K562 (cell line): ENCODE results near the gene RAB31. TPM values are rescaled to one million over a fixed set of nuclear protein-coding genes. Genes with fewer than 3 reads are reported as not detected.

Experiments
- ATAC-seq: fragments of 200-7000 bp; cut with Tn5 transposase; 3 replicates; pipeline ENCODE4 v1.9.1; 2020; ENCODE audit warnings: moderate library complexity
- BruUV-seq: library from RNA; stranded (reverse); fragments of 400-500 nt; replicated peaks from 2 replicates; lab custom pipeline; 2021; lab: Mats Ljungman, UMichigan
- CTCF ChIA-PET: fragments of 300-600 bp; formaldehyde crosslinking; extraction: SDS; loops from one replicate; lab custom pipeline; 2021; ENCODE audit warnings: low intra/inter-chr PET ratio; lab: Yijun Ruan, JAX
- POLR2A ChIA-PET: fragments of 300-600, 350-650 bp; sonication (Branson Sonifier 250); formaldehyde crosslinking; extraction: SDS; loops from one replicate; lab custom pipeline; 2021; ENCODE audit warnings: antibody characterized with exemption, inconsistent platforms; lab: Yijun Ruan, JAX
- DNase-seq, 4 experiments: peaks; one replicate each; pipeline versions ENCODE4 v3.0.0 to v3.0.0-alpha.2; 2011 to 2018; ENCODE audit warnings: low spot score in 3 of 4, mixed read lengths in 3 of 4; ENCODE audit errors: extremely low read depth in 1 of 4
- FAIRE-seq: peaks from 2 replicates; lab custom pipeline; 2011; peaks lifted over from hg19 to GRCh38; lab: Jason Lieb, UNC
- H2AFZ ChIP-seq: 2 replicates; pipeline ENCODE4 v1.6.0; 2011; ENCODE audit warnings: low read depth, low read length, control low read depth, inconsistent platforms
- H3K27ac ChIP-seq: fragments of 200-600 bp; 3 replicates; pipeline ENCODE4 v1.8.0; 2011; ENCODE audit warnings: low read depth, mild to moderate bottlenecking, control low read depth, inconsistent platforms, low read length, moderate library complexity, mixed read lengths; ENCODE audit errors: extremely low read depth
- H3K27me3 ChIP-seq, 2 experiments: fragments of 300-600 bp in 1 of 2; 2 replicates in 1 of 2; 3 replicates in 1 of 2; pipeline versions ENCODE4 v1.6.0 to v1.8.0; 2011; ENCODE audit warnings: inconsistent platforms in 2 of 2, low read length in 2 of 2, mild to moderate bottlenecking in 1 of 2, mixed read lengths in 1 of 2, moderate library complexity in 1 of 2; ENCODE audit not compliant: control insufficient read depth in 2 of 2, insufficient read depth in 2 of 2
- H3K36me3 ChIP-seq: fragments of 300-600 bp; 3 replicates; pipeline ENCODE4 v1.8.0; 2011; ENCODE audit warnings: mild to moderate bottlenecking, low read length, inconsistent platforms; ENCODE audit not compliant: control insufficient read depth, insufficient read depth
- H3K4me1 ChIP-seq, 2 experiments: fragments of 200-600 bp in 1 of 2; replicated peaks in 1 of 2; 2 replicates in 1 of 2; 3 replicates in 1 of 2; pipeline versions ENCODE4 v1.5.1 to v1.8.0; 2011; ENCODE audit warnings: inconsistent platforms in 2 of 2, low read length in 2 of 2, mild to moderate bottlenecking in 1 of 2, mixed read lengths in 1 of 2, moderate library complexity in 1 of 2; ENCODE audit not compliant: control insufficient read depth in 2 of 2, insufficient read depth in 2 of 2
- H3K4me2 ChIP-seq: 2 replicates; pipeline ENCODE4 v1.6.1; 2011; ENCODE audit warnings: low read length, control low read depth, inconsistent platforms, mixed read lengths; ENCODE audit not compliant: insufficient read depth
- H3K4me3 ChIP-seq: fragments of 200-600 bp; sonication (generic), shearing (Covaris generic); 2 replicates; pipeline ENCODE4 v1.5.1; 2016; ENCODE audit warnings: control low read depth, inconsistent platforms
- H3K79me2 ChIP-seq: fragments of 200-600 bp; 3 replicates; pipeline ENCODE4 v1.8.0; 2011; ENCODE audit warnings: low read length, inconsistent platforms; ENCODE audit not compliant: control insufficient read depth, insufficient read depth
- H3K9ac ChIP-seq, 2 experiments: 2 replicates each; pipeline versions ENCODE4 v1.6.0 to v1.6.1; 2011; ENCODE audit warnings: low read depth in 2 of 2, low read length in 2 of 2, control low read depth in 1 of 2, inconsistent platforms in 1 of 2, mild to moderate bottlenecking in 1 of 2, mixed read lengths in 1 of 2; ENCODE audit not compliant: insufficient read depth in 1 of 2
- H3K9me1 ChIP-seq: one replicate; pipeline ENCODE4 v1.6.0; 2011; ENCODE audit warnings: inconsistent platforms, mild to moderate bottlenecking, low read length, moderate library complexity; ENCODE audit not compliant: control insufficient read depth, insufficient read depth
- H3K9me3 ChIP-seq: replicated peaks from 2 replicates; pipeline ENCODE4 v1.5.1; 2011; ENCODE audit warnings: low read depth, low read length, inconsistent platforms; ENCODE audit not compliant: control insufficient read depth, insufficient read depth
- H4K20me1 ChIP-seq: replicated peaks from 2 replicates; pipeline ENCODE4 v1.6.1; 2011; ENCODE audit warnings: low read length, inconsistent platforms, mixed read lengths; ENCODE audit not compliant: control insufficient read depth, insufficient read depth
- BCOR ChIP-seq: fragments of 450-650 bp; IDR thresholded peaks from 2 replicates; pipeline ENCODE4 v1.6.1; 2016
- C11orf30 ChIP-seq: fragments of 450-650 bp; IDR thresholded peaks from 2 replicates; pipeline ENCODE4 v1.6.1; 2016; ENCODE audit warnings: low read depth, mild to moderate bottlenecking
- CREB5 ChIP-seq: fragments of 250-450 bp; sonication (Bioruptor Pico); IDR thresholded peaks from 2 replicates; pipeline ENCODE4 v1.5.0; 2020; ENCODE audit warnings: mild to moderate bottlenecking
- ELF2 ChIP-seq: fragments of 250-450 bp; sonication (Bioruptor Pico); IDR thresholded peaks from 2 replicates; pipeline ENCODE4 v1.5.0; 2021; ENCODE audit warnings: mild to moderate bottlenecking
- HNRNPH1 ChIP-seq: fragments of 200-400 bp; formaldehyde crosslinking; optimal IDR thresholded peaks from 2 replicates; pipeline ENCODE3; 2017; ENCODE audit warnings: low read depth, mild to moderate bottlenecking, low read length, moderate library complexity
- KDM1A ChIP-seq, 2 experiments: fragments of 450-650 bp; IDR thresholded peaks; 2 replicates each; pipeline ENCODE4 v1.6.1; 2016; ENCODE audit warnings: mild to moderate bottlenecking in 2 of 2
- KDM2B ChIP-seq: fragments of 250-450 bp; sonication (Bioruptor Pico); IDR thresholded peaks from 2 replicates; pipeline ENCODE4 v1.8.0; 2021; ENCODE audit warnings: mild to moderate bottlenecking, moderate library complexity
- LEF1 ChIP-seq: fragments of 450-650 bp; IDR thresholded peaks from 2 replicates; pipeline ENCODE4 v1.6.1; 2016; ENCODE audit warnings: mild to moderate bottlenecking
- MAZ ChIP-seq, 2 experiments: fragments of 450-650 bp in 1 of 2; sonication (generic) in 1 of 2; formaldehyde crosslinking; IDR thresholded peaks in 1 of 2; conservative IDR thresholded peaks in 1 of 2; 2 replicates each; pipeline versions ENCODE4 v1.4.0 to v1.5.0; 2020; ENCODE audit warnings: mild to moderate bottlenecking in 1 of 2, missing genetic modification reagents in 1 of 2
- MYBL2 ChIP-seq, 2 experiments: fragments of 450-650 bp in 1 of 2; sonication (generic) in 1 of 2; formaldehyde crosslinking in 1 of 2; IDR thresholded peaks; 2 replicates each; pipeline versions ENCODE4 v1.6.1 to v1.8.1; 2017 to 2022; ENCODE audit warnings: borderline replicate concordance in 1 of 2, inconsistent platforms in 1 of 2, low read depth in 1 of 2, mild to moderate bottlenecking in 1 of 2, missing genetic modification reagents in 1 of 2, moderate library complexity in 1 of 2
- NEUROD1 ChIP-seq: fragments of 150-350 bp; IDR thresholded peaks from 2 replicates; pipeline ENCODE4 v1.6.1; 2014; ENCODE audit warnings: borderline replicate concordance, low read length, low read depth; ENCODE audit not compliant: partially characterized antibody
- PTBP1 ChIP-seq: fragments of 200-400 bp; formaldehyde crosslinking; IDR thresholded peaks from 2 replicates; pipeline ENCODE4 v1.6.1; 2017; ENCODE audit warnings: low read depth, low read length
- PTTG1 ChIP-seq: fragments of 450-650 bp; IDR thresholded peaks from 2 replicates; pipeline ENCODE4 v1.6.1; 2016; ENCODE audit warnings: low read depth, mild to moderate bottlenecking, missing genetic modification characterization, missing compliant biosample characterization
- PURB ChIP-seq: sonication (generic); formaldehyde crosslinking; IDR thresholded peaks from 2 replicates; pipeline ENCODE4 v1.9.0; 2021; ENCODE audit warnings: low read depth, mild to moderate bottlenecking, missing genetic modification reagents
- RAD51 ChIP-seq: fragments of 450-650 bp; IDR thresholded peaks from 2 replicates; pipeline ENCODE4 v1.7.1; 2016; ENCODE audit warnings: low read depth, mild to moderate bottlenecking, borderline replicate concordance
- RBM25 ChIP-seq: fragments of 200-400 bp; formaldehyde crosslinking; IDR thresholded peaks from 2 replicates; pipeline ENCODE4 v1.6.1; 2018; ENCODE audit warnings: low read length, low read depth, moderate library complexity; ENCODE audit not compliant: severe bottlenecking
- ZNF121 ChIP-seq: sonication (generic); formaldehyde crosslinking; conservative IDR thresholded peaks from 2 replicates; pipeline ENCODE4 v1.8.0; 2022; ENCODE audit warnings: missing genetic modification reagents
- ZNF124 ChIP-seq: sonication (generic); formaldehyde crosslinking; IDR thresholded peaks from 2 replicates; pipeline ENCODE4 v1.8.1; 2022; ENCODE audit warnings: missing genetic modification reagents
- ZNF143 ChIP-seq: sonication (generic); formaldehyde crosslinking; IDR thresholded peaks from 2 replicates; pipeline ENCODE4 v1.9.0; 2022; ENCODE audit warnings: mild to moderate bottlenecking, missing genetic modification reagents
- WGBS: fragments of 100-300 bp; shearing (Covaris generic); methylation state at CpG from one replicate; pipeline ENCODE4 v1.1.6; 2016; ENCODE audit warnings: low coverage, mixed read lengths; ENCODE audit not compliant: insufficient coverage; ENCODE audit errors: missing lambda C conversion rate; 5-methylcytosine and 5-hydroxymethylcytosine counted together
- in situ Hi-C: fragments of 300-500 bp; cut with MboI; formaldehyde crosslinking; loops from 4 replicates; pipeline ENCODE4 v1.15.0; 2018; ENCODE audit warnings: inconsistent platforms, mixed read lengths
- intact Hi-C: fragments of 100-400 bp; cut with micrococcal nuclease; formaldehyde crosslinking; loops from 2 replicates; pipeline ENCODE4 v1.14.2; 2022
- polyA plus RNA-seq, 8 experiments: library from polyadenylated mRNA; depleted of rRNA in 4 of 8; stranded (reverse) in 5 of 8; unstranded in 3 of 8; fragments of >200 nt; fragmentation: Nextera tagmentation in 2 of 8; fragmentation: Illumina TruSeq in 1 of 8; extraction: Ambion mirVana in 2 of 8; extraction: Trizol in 1 of 8; gene quantifications; 2 replicates each; pipeline versions ENCODE4 v1.2.1 to v1.2.3, GENCODE V29; 2011 to 2014; ENCODE audit warnings: inconsistent platforms in 1 of 8, missing spikeins in 1 of 8
- total RNA-seq, 7 experiments: library from RNA; depleted of rRNA in 6 of 7; stranded (reverse); fragments of >200 nt in 6 of 7; fragmentation: Illumina TruSeq in 2 of 7; extraction: Trizol in 2 of 7; gene quantifications; 2 replicates each; pipeline versions ENCODE4 v1.2.1 to v1.2.3, GENCODE V29; 2011 to 2021; ENCODE audit warnings: low replicate concordance in 1 of 7

The RAB31 gene
- total and polyA plus RNA-seq, 9 of the 15 experiments (the other 6 are each of a cell fraction or from before 2014, with no cell fraction given) = 20.7 to 70.4 (median 41.3) TPM

DNA sequence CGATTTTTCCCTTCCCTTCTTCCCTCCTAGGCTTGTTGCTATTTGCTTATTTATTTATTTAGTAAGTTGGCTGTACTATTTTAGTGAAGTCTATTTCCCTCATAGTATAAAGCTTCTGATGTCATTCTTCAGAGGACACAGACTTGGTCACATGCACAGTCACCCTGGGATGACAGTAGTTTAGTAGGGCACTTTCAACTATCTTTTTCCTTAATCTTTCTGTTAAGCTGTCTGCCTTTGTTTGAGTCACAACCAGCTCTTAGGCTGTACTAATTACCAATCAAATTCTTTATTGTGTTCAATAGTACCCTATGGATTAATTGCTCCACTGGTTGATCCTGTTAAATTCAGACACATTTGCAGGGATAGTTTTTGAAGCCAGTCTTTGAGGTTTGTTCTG, 26.9 kb upstream of the RAB31 start (continued):
- TF ChIP-seq MYBL2 (IDR thresholded peaks at IDR 0.05; ENCODE audit: low read depth) (no peak), MYBL2 (CRISPR knock-in tag; IDR thresholded peaks at IDR 0.05; ENCODE audit: borderline replicate concordance) (no peak), PURB (CRISPR knock-in tag) (no peak), CREB5 (CRISPR knock-in tag) (no peak), NEUROD1 (peak; percentile 13), C11orf30 (peak; percentile 38), LEF1 (peak; percentile 45; the same call in 1 of the 2 replicates), RAD51 (peak; percentile 83), PTBP1 (no peak), ZNF124 (CRISPR knock-in tag) (no peak)
- TF ChIP-seq, all 486 proteins: peak for 62

DNA sequence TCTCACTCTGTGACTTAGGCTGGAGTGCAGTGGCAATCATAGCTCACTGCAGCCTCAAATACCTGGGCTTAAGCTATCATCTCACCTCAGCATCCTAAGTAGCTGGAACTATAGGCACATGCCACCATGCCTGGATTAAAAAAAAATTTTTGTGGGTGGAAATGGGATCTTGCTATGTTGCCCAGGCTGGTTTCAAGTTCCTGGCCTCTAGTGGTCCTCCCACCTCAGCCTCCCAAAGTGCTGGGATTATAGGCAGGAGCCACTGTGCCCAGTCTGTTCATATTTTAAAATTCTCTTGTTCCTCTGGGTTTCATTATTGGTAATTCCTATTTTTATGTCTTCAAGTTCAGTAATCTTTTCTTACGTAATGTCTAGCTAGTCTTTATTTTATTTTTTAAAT, 25.5 kb upstream of the RAB31 start:
- Histone ChIP-seq H3K9ac (no peak overlapping the region), H3K4me3 (no peak overlapping the region), H3K9me1 (no peaks in the 10 kb centered on the region), H3K9me3 (no peaks in the 10 kb centered on the region), H3K4me1 (peaks cover 10 to 39% of the 10 kb centered on the region in 2 experiments; a peak in 4 of 5 replicates), H3K27ac (no peak overlapping the region), H3K79me2 (no peaks in the 10 kb centered on the region), H3K36me3 (no peaks in the 10 kb centered on the region), H3K27me3 (no peaks in the 10 kb centered on the region), H2AFZ (0 out of 2 replicates have a peak overlapping the region, but pooled peaks have one; percentile 80), H4K20me1 (no peaks in the 10 kb centered on the region)
- intact Hi-C loops = loop anchor here (5.0 to 10.0 kb wide), 5 partner anchors 120 to 285 kb away; partner anchors contain the start of gene VAPA
- DNase-seq (no peak), FAIRE-seq (no peak)
- 100% methylated on average over 1 of the region's 1 CpG for WGBS
- CTCF ChIA-PET = no interaction called here
- POLR2A ChIA-PET = interaction anchor here (0.6 to 1.7 kb wide), 2 partner anchors 17 to 113 kb away, joined by 4 read pairs; no protein-coding TSS in a partner anchor
- in situ Hi-C loops = no loop called here
- TF ChIP-seq KDM2B (CRISPR knock-in tag) (no peak), MAZ (CRISPR knock-in tag; conservative IDR thresholded peaks at IDR 0.05 in 1 of 2, IDR thresholded peaks at IDR 0.05 in 1 of 2) (no peak), BCOR (peak; percentile 84), ZNF143 (no peak), KDM1A (IDR thresholded peaks at IDR 0.05) (0 out of 4 replicates have a peak, but pooled peaks have one; percentile 33 to 52), HNRNPH1 (no peak), ELF2 (CRISPR knock-in tag) (no peak), PTTG1 (tag) (no peak), ZNF121 (CRISPR knock-in tag) (peak; percentile 98), RBM25 (peak; percentile 85)
- TF ChIP-seq, all 486 proteins: peak for 4
- H3K4me2 ChIP-seq = no peak overlapping the region
- no peak for ATAC-seq
- BruUV-seq = no TSS peak
